Measurements from ENCODE around the gene SLC6A8. TPM values are rescaled to one million over a fixed set of nuclear protein-coding genes. Genes with fewer than 3 reads are reported as not detected.
"Not testable (repeated sequence)": the region's sequence is repeated elsewhere in the genome, so short reads cannot be mapped to it uniquely, and the experiment has no call there.

Gene SLC6A8
- total and polyA plus RNA-seq, 2 of the 4 experiments (the other 2 are of a cell fraction): 7.2 to 25.5 TPM

DNA sequence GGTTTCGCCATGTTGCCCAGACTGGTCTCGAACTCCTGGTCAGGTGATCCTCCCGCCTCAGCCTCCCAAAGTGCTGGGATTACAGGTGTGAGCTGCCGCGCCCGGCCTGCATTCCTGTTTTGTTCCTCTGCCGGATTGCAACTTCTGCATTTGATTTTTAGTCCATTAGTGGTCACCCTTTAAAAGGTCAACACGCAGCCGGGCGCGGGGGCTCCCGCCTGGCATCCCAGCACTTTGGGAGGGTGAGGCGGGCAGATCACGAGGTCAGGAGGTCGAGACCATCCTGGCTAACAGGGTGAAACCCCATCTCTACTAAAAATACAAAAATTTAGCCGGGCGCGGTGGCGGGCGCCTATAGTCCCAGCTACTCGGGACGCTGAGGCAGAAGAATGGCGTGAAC lies 42.4 kb downstream of the SLC6A8 start:
- H3K9me3 ChIP-seq (ENCODE audit: control insufficient read depth, insufficient read depth, low read length); H3K14ac ChIP-seq (replicated peaks; ENCODE audit: low read depth, low read length); H3K9me1 ChIP-seq (ENCODE audit: insufficient read depth, low read length); intact Hi-C loops (cut with micrococcal nuclease); H3K4me3 ChIP-seq (ENCODE audit: insufficient read depth, low read depth, low read length); H3K4ac ChIP-seq (ENCODE audit: low read depth, low read length); H3K18ac ChIP-seq (ENCODE audit: low read depth, low read length); DNase-seq; dilution Hi-C loops (cut with HindIII; ENCODE audit: low sequenced_read_pairs, unreplicated experiment); H2BK15ac ChIP-seq (ENCODE audit: low read depth, low read length); H4K20me1 ChIP-seq (ENCODE audit: insufficient read depth, low read length); in situ Hi-C loops (cut with MboI; ENCODE audit: low sequenced_read_pairs); H3K56ac ChIP-seq (ENCODE audit: extremely low read depth, insufficient read depth, low read length); H3K9ac ChIP-seq (ENCODE audit: low read depth, low read length); H3K36me3 ChIP-seq (ENCODE audit: control insufficient read depth, insufficient read depth, low read length); H2BK120ac ChIP-seq (ENCODE audit: low read depth, low read length); CTCF ChIA-PET; H3K23ac ChIP-seq (ENCODE audit: low read depth, low read length); H3K27ac ChIP-seq (ENCODE audit: insufficient read depth, low read length); BruUV-seq (replicated peaks); H2AK9ac ChIP-seq (replicated peaks; ENCODE audit: low read depth, low read length, poor library complexity); H2AK5ac ChIP-seq (ENCODE audit: low read depth, low read length); H3K27me3 ChIP-seq (ENCODE audit: control insufficient read depth, insufficient read depth, low read length); H4K8ac ChIP-seq (ENCODE audit: low read depth in 2 of 2, low read length in 2 of 2); ATAC-seq (ENCODE audit: low read depth); H2BK5ac ChIP-seq (ENCODE audit: low read depth, low read length, poor library complexity, severe bottlenecking); H3K4me2 ChIP-seq (ENCODE audit: low read depth, low read length); H2BK20ac ChIP-seq (ENCODE audit: low read depth, low read length); POLR2A ChIA-PET (ENCODE audit: unreplicated experiment); H4K5ac ChIP-seq (ENCODE audit: low read depth, low read length); H4K91ac ChIP-seq (ENCODE audit: insufficient read depth, low read depth, low read length); H2AFZ ChIP-seq (replicated peaks; ENCODE audit: low read length, poor library complexity): not testable (repeated sequence)
- Histone ChIP-seq H3K79me1 (ENCODE audit: low read depth in 1 of 2, low read length in 2 of 2) (peaks cover 0 to 19% of the 10 kb centered on the region in 2 experiments; a peak in 2 of 4 replicates), H3K4me1 (ENCODE audit: control insufficient read depth, insufficient read depth, low read length) (peaks cover 13% of the 10 kb centered on the region)
- 92% methylated on average over 5 of the region's 23 CpGs; no CpG with 5 or more reads in 1 of the 2 experiments for WGBS, 2 experiments (ENCODE audit: extremely low coverage in 2 of 2, insufficient read length in 1 of 2)
